HT-29 (cell line): ENCODE results near the gene BPHL. TPM values are rescaled to one million over a fixed set of nuclear protein-coding genes. Genes with fewer than 3 reads are reported as not detected.
"Not testable (repeated sequence)": the region's sequence is repeated elsewhere in the genome, so short reads cannot be mapped to it uniquely, and the experiment has no call there.

Source experiments
- DNase-seq: peaks from one replicate; pipeline ENCODE4 v3.0.0-alpha.2; 2015; ENCODE audit warnings: low spot score
- total RNA-seq: library from RNA; depleted of rRNA; stranded (reverse); fragments of >200 nt; shearing (Covaris generic); gene quantifications from 2 replicates; pipeline ENCODE4 v1.2.3, GENCODE V29; 2014

BPHL gene
- total RNA-seq, 1 experiment from 2014 or later = 7.3 TPM

DNA sequence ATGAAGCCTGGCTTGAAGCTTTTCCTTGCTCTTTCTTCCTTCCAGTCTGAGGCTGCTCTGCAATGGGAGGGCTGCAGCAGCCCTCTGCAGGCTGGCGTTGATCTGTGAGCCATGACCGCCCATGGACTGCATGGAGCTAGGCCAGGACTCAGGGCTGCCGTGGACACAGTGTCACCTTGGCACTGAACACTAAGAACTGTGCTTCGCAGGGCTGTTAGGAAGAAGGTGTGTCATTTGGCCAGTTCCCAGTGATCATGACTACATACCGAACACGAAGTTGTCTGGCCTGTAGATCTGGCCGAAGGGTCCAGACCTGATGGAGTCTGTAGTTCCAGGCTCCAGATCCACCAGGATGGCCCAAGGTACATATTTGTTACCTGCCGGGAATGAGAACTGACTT is 60.2 kb downstream of the BPHL start:
- DNase-seq = not testable (repeated sequence)

DNA sequence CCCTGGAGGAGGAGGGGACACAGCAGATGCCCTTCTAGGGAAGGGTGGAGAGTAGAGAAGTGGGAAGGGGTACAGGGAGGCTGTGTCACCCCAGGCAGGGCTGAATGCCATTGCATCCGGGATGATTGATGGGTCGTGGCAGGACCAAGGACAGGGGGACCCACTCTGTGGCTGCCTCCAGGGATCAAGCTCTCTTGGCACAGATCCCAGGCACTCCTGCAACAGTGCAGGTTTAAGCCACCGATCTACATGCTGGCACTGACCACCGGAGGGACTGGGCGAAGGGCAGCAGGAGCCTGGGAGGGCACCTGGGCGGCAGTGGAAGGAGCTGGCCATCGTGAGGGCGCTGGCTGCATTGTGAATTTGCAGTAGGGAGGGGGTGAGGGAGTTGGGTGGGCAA is 61.4 kb downstream of the BPHL start:
- not testable (repeated sequence) for DNase-seq

DNA sequence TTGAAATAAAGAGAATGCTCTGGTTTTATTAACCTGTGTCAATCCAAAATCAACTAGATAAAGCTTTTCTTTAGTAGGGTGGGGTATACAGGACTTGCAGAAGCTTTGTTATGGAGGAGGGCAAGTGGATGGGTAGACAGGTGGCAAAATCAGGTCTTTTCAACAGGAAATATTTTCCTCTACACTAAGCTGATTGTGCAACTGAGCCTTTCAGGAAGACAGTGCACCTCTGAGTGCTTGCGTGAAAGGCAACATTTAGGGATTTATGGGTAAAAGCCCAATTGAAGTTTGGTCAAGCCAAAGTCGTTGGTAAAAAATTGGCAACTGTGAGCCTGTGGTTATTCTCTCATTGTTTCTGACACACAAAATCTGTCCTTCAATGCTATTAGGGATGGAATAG is 62.6 kb downstream of the BPHL start:
- DNase-seq = no peak

DNA sequence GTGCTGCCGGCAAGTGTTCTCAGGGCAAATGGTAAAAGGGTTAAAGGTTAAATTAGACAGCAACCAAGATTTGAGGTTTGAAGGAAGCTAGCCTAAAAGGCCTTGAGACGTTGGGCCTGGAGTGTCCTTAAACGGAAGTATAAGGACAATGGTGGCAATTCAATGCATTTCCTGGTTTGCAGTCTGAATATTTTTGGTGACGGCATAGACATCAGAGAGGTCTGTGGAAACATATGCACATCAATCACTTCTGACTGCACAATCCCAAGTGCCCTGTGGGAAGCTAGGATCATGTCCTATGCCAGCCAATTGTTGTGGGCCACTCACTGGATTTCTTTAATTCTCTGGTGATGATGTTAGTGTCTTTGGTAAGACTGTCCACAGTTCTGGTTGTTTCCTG is 64.6 kb downstream of the BPHL start:
- DNase-seq = no peak

DNA sequence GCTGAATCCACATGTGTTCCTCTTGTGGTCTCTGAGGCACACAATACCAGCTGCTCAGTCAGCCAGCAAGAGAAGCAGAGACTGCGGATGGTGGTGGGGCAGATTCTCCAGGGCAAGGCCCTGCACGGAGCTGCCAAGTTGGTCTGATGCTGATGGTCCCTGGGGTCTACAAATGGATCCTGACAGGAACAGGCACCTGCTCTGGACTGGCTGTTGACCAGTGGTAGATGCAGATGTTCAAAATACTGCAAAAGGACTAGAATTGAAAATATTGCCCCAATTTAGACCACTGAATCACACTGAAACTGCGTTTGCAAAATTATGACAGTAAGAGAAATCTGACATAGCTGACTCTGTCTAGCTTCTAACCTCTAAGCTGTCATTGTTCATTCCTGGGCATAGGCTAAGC is 68.5 kb downstream of the BPHL start:
- no peak for DNase-seq

DNA sequence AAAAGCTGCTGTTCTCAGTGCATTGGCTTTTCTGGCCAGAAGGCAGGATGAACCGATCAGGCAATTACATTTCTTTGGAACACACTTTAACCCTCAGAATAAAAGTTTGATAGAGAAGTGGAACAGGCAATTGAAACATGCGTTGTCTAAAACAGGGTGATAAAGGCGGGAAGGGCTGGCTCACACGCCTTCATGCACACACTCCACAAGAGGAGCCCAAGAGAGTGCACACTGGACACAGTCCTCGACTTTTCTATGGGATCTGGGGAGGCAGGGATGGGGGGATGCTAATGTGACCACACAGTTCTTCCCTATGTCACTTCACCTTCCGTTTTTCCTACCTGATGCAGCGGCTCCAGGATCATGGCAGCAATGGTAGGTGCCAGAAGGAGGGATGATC is 69.8 kb downstream of the BPHL start:
- no peak for DNase-seq

DNA sequence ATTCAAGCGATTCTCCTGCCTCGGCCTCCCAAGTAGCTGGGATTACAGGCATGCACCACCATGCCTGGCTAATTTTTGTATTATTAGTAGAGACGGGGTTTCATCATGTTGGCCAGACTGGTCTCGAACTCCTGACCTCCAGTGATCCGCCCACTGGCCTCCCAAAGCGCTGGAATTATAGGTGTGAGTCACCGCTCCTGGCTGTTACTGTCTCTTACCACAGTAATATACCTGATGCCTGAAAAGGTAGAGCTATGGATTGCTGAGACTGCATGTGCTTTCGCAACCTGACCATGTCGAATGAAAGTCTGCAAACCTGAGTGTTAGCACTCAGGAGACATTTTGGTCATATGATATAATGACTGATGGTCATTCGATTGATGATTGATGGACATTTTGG is 70.7 kb downstream of the BPHL start:
- not testable (repeated sequence) for DNase-seq

DNA sequence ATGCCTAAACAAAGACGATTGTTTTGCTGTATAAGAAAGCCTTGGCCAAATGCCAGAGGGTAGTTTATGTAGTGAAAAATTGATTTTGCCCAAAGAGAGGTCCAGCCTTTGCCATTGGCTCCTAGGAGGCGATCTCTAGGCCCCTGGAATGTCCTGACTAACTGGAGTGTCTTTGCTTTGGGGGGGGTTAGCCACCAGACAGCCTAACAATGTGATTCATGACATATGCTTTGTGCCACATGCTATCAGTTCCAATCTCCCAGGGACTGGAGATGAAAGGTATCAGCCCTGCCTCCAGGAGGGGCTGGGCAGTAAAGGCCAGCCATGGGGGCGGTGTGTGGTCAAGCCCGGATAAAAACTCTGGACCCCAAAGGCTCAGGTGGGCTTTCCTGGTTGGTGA is 71.5 kb downstream of the BPHL start:
- no peak for DNase-seq

DNA sequence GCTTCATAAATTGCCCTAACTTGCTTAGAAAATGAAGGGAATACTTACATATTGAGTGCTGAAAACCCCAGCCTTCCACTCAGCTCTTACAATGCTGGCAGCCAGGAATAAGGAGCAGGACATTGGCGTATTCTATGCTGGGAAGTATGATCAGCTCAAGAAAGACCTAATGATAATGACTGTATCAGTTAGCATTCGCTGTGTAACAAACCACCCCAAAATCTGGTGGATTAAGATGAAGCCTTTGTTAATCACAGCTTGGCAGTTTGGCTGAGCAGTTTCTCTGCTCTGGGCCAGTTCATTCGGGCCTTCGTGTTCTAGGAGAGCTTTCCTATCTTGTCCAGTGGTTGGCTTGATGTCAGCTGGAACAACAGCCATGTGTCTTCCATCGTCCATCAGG is 72.3 kb downstream of the BPHL start:
- no peak for DNase-seq

DNA sequence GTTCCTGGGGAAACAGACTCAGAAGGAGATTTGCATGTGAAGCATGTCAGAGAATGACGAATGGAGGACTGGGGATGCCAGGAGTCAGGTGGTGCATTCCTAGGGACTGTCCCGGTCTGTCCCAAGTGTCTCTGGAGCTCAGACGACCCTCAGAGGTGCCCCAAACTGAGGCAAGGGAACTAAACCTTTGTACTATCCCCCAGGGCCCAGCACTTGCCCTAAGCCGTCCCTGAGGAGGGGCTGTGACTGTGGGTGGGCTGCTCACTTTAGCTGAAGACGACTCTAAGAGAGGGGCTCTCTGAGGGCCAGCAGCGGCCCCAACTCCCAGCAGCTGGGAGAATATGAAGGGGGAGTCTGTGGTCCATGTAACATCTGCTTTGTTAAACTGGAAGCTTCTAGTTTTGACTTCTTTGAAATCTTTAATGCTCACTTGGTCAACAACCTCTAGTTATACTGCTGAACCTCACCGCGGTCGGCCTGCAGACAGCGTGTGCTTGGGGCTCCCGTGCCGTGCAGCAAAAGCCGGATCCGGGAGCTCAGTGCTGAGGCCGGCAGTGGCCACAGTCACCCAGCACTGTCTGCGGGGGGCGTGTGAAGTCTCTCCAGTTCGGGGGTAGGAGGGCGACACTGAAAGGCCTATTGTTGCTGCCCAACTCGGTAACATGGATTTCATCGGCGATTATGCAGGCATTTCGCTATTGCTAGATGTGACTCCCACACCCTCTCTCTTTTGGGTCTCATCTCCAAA is 74.8 kb downstream of the BPHL start:
- DNase-seq = no peak

DNA sequence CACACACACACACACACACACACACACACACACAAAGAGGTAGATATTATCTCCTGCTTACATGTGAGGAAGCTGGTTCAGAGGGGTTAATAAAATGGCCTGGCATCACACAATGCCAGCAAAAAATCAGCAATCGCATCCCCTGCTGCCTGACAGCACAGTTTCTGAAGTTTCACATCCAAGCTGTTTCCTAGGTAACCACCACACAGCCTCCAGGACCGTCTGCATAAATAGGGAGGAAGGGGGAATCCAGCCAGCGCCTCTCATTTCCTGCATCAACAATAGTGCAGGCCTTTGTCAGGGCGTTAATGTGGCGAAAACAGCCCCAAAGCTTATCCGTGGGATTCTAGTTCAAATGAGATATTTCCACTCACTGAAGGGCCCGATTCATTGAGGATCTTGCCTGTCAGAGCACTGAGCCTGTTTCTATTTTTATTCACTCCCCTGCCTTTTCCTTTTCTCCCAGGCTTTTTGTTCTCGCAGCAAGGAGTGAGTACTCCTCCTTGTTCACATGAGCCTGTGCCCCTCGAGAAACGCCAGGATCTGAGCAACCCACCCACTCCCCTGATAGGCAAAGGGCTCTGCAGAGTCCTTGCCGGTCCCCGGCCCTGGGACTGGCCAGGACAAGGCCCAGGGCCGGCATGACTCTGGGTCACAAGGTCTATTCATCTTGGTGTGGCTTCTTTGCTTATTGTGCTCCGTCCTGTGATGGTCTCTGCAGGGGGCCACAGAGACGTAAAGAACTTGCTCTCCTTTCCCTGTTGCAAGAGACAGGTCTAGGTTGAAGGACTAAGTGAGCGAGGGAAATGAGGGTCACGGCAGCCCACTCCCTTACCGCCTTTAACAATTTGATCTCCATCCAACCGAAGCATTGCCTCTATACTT is 76.3 kb downstream of the BPHL start:
- no peak for DNase-seq

DNA sequence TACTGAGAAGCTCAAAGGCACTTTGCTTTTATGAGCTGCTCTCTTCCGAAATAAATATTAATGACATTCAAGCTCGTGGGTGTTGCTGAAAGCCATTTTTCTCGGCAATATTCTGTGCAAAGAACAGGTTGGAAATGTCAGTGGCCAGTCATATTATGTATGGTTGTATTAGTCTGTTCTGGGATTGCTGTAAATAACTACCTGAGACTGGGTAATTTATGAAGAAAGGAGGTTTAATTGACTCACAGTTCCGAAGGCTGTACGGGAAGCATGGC is 76.8 kb downstream of the BPHL start:
- no peak for DNase-seq

DNA sequence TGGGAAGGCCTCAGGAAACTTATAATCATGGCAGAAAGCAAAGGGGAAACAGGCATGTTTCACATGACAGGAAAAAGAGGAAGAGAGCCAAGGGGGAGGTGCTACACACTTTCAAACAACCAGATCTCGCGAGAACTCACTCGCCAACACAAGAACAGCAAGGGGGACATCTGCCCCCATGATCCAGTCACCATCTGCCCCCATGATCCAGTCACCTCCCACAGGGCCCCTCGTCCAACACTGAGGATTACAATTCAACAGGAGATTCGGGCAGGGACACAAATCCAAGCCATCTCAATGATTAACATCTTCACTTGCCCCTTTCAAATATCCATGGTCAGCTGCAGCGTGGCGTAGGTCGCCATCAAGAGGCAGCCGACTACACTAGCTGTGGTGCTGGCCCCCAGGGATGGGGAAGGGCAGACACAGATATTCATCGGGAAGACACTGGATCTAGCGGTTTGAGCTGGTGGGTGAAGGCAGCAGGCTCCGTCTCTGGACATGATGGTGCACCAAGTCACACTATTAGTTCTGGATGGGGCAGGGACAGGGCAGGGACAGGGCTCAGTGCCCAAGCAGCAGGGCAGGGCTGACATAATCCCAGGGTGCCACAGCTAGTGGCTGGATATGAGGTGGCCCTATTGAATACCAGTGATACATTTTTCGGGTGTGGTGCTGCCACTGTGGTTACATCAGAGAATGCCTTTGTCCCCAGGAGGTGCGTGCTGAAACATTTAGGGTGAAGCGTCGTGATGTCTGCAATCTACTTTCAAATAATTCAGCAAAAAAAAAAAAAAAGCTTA is 77.4 kb downstream of the BPHL start:
- no peak for DNase-seq

DNA sequence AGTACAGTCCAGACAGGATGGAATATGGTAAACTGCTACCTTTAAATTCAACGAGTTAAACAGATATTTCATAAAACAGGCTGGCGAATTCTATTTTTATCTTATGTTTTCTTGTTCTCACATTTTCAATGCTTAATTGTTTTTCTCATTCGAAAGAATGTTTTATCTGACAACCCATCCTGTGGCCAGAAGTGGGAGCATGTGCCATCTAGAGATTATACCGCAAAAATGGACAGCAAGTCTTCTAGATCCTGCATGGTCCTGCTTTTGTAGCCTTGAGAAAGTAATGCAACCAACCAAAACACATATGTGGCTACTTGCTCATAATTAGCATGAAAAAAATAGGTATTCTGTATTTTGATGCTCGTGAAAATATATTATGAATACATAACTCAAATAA is 78.3 kb downstream of the BPHL start:
- no peak for DNase-seq

DNA sequence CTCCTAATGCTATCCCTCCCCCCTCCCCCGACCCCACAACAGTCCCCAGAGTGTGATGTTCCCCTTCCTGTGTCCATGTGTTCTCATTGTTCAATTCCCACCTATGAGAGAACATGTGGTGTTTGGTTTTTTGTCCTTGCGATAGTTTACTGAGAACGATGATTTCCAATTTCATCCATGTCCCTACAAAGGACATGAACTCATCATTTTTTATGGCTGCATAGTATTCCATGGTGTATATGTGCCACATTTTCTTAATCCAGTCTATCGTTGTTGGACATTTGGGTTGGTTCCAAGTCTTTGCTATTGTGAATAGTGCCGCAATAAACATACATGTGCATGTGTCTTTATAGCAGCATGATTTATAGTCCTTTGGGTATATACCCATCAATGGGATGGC is 79.2 kb downstream of the BPHL start:
- not testable (repeated sequence) for DNase-seq

DNA sequence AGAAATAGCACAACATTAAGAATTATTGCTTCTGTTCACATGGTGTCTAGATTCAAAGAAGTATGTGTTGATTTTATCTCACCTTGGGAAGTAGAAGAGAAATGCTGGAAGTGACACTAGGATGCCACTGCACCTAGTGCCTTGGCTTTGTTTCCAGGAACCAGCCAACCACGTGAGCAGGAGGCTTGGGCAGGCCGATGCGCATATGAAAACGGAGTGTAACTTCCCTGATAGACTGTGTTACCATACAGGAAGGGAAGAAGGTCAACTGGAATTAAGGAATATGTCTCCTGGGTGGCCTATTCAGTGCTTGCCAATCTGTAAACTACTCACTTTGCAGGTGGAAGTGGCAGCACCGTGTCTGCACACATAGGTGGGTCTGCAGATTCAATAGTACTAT is 80.9 kb downstream of the BPHL start:
- DNase-seq = no peak

DNA sequence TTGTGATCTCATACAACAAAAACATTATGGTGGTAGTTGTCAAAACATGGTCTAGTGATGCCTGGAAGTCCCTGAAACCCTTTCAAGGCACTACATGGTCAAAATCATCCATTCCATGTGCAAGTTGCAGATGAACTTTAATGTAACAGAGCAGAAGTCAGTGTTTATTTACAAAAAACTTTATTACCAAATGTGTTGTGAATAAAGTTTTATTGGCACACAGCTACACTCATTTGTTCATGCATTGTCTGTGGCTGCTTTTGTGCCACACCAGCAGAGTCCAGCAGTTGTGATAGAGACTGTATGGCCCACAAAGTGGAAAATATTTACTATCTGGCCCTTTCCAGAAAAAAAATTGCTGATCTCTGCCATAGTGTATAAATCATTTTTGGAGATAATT is 82.2 kb downstream of the BPHL start:
- DNase-seq = no peak

DNA sequence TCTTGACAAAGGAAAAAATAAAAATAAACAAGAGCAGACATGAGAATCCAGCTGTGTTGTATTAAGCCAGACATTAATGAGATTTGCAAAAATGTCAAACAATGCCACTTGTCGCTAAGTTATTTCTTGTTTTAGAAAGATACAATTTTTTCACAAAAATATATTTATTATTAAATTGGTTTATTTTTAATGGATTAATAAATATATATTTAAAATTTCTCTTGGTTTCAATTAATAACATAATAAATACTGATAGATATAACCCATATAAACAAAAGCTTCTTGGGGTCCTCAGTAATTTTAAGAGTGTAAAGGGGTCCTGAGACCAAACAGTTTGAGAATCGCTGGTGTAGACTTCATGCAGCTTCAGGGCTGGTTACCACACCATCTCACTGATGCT is 82.9 kb downstream of the BPHL start:
- DNase-seq = no peak
